HepG2 (cell line): ENCODE data around the gene CD274. TPM values are rescaled to one million over a fixed set of nuclear protein-coding genes. Genes with fewer than 3 reads are reported as not detected.

Experiments
- AHDC1 ChIP-seq: sonication (generic); formaldehyde crosslinking; IDR thresholded peaks from 2 replicates; pipeline ENCODE4 v1.5.1; 2020; ENCODE audit warnings: mild to moderate bottlenecking, missing genetic modification reagents, borderline replicate concordance
- ARNT ChIP-seq: fragments of 450-650 bp; IDR thresholded peaks from 2 replicates; pipeline ENCODE4 v1.6.1; 2017
- BRD4 ChIP-seq: sonication (generic); formaldehyde crosslinking; IDR thresholded peaks from 2 replicates; pipeline ENCODE4 v1.4.0; 2020; ENCODE audit warnings: missing genetic modification reagents
- CCAR2 ChIP-seq: fragments of 200-400 bp; formaldehyde crosslinking; optimal IDR thresholded peaks from 2 replicates; pipeline ENCODE3; 2018; ENCODE audit warnings: low read depth, mild to moderate bottlenecking, low read length, moderate library complexity
- GATA4 ChIP-seq: sonication (generic); IDR thresholded peaks from 2 replicates; pipeline ENCODE4 v1.6.1; 2016; ENCODE audit warnings: antibody characterized with exemption, low read depth, borderline replicate concordance
- NFRKB ChIP-seq: fragments of 450-650 bp; IDR thresholded peaks from 2 replicates; pipeline ENCODE4 v1.6.1; 2017
- NR2F6 ChIP-seq, 2 experiments: IDR thresholded peaks; 2 replicates each; pipeline ENCODE4 v1.6.1; 2016; ENCODE audit warnings: antibody characterized with exemption in 1 of 2, mild to moderate bottlenecking in 1 of 2
- SETDB1 ChIP-seq: sonication (generic); formaldehyde crosslinking; IDR thresholded peaks from 2 replicates; pipeline ENCODE4 v1.5.1; 2020; ENCODE audit warnings: missing genetic modification reagents, mild to moderate bottlenecking, borderline replicate concordance
- SMARCC2 ChIP-seq: fragments of 450-650 bp; IDR thresholded peaks from 2 replicates; pipeline ENCODE4 v1.6.1; 2017; ENCODE audit warnings: antibody characterized with exemption, mild to moderate bottlenecking
- SOX6 ChIP-seq, 2 experiments: fragments of 450-650 bp in 1 of 2; sonication (generic) in 1 of 2; formaldehyde crosslinking in 1 of 2; IDR thresholded peaks; 2 replicates each; pipeline versions ENCODE4 v1.4.0 to v1.6.1; 2017 to 2020; ENCODE audit warnings: antibody characterized with exemption in 1 of 2, mild to moderate bottlenecking in 1 of 2, missing genetic modification reagents in 1 of 2
- SRSF9 ChIP-seq: fragments of 200-400 bp; formaldehyde crosslinking; IDR thresholded peaks from 2 replicates; pipeline ENCODE4 v1.6.1; 2018; ENCODE audit warnings: borderline replicate concordance, mild to moderate bottlenecking, low read depth, low read length; ENCODE audit not compliant: insufficient read depth, poor library complexity, severe bottlenecking
- TEF ChIP-seq: sonication (generic); formaldehyde crosslinking; IDR thresholded peaks from 2 replicates; pipeline ENCODE4 v1.5.0; 2020; ENCODE audit warnings: missing genetic modification reagents
- ZC3H4 ChIP-seq: sonication (generic); formaldehyde crosslinking; IDR thresholded peaks from 2 replicates; pipeline ENCODE4 v1.4.0; 2020; ENCODE audit warnings: missing genetic modification reagents, borderline replicate concordance
- ZFP37 ChIP-seq: sonication (generic); formaldehyde crosslinking; IDR thresholded peaks from 2 replicates; pipeline ENCODE4 v1.4.0; 2020; ENCODE audit warnings: missing genetic modification reagents, borderline replicate concordance
- ZFY ChIP-seq: sonication (generic); formaldehyde crosslinking; IDR thresholded peaks from 2 replicates; pipeline ENCODE4 v1.4.0; 2020; ENCODE audit warnings: missing genetic modification reagents
- ZNF570 ChIP-seq: sonication (generic); formaldehyde crosslinking; IDR thresholded peaks from 2 replicates; pipeline ENCODE4 v1.4.0; 2020; ENCODE audit warnings: mild to moderate bottlenecking, missing genetic modification reagents, borderline replicate concordance
- ZNF839 ChIP-seq: sonication (generic); formaldehyde crosslinking; IDR thresholded peaks from 2 replicates; pipeline ENCODE4 v1.4.0; 2020; ENCODE audit warnings: missing genetic modification reagents, mild to moderate bottlenecking, borderline replicate concordance
- polyA plus RNA-seq, 8 experiments: library from polyadenylated mRNA; depleted of rRNA in 3 of 8; stranded (reverse) in 7 of 8; unstranded in 1 of 8; fragments of >200 nt; fragmentation: Illumina TruSeq in 4 of 8; extraction: Trizol in 4 of 8; gene quantifications; 2 replicates each; pipeline versions ENCODE4 v1.2.1 to v1.2.3, GENCODE V29; 2011 to 2016; ENCODE audit warnings: low read depth in 4 of 8, missing spikeins in 1 of 8, mixed read lengths in 1 of 8; ENCODE audit not compliant: insufficient read depth in 1 of 8
- total RNA-seq, 5 experiments: library from RNA; depleted of rRNA; stranded (reverse); fragments of >200 nt; fragmentation: Illumina TruSeq; extraction: Trizol; gene quantifications; 2 replicates each; pipeline ENCODE4 v1.2.3, GENCODE V29; 2016; ENCODE audit warnings: low read depth in 1 of 5
- TF ChIP-seq, protein P1 (sequence below): sonication (generic); formaldehyde crosslinking; IDR thresholded peaks from 2 replicates; pipeline ENCODE4 v1.8.1; 2023; ENCODE audit warnings: mild to moderate bottlenecking, missing genetic modification reagents
- TF ChIP-seq, protein P2 (sequence below): IDR thresholded peaks from 2 replicates; pipeline ENCODE4 v1.6.1; 2016; ENCODE audit warnings: mild to moderate bottlenecking, missing biosample characterization, missing genetic modification reagents
- TF ChIP-seq, protein P3 (sequence below): sonication (generic); formaldehyde crosslinking; IDR thresholded peaks from 2 replicates; pipeline ENCODE4 v1.5.0; 2020; ENCODE audit warnings: missing genetic modification reagents, mild to moderate bottlenecking, borderline replicate concordance

Gene CD274
- total and polyA plus RNA-seq, 2 of the 13 experiments (the other 11 are each of a cell fraction or from before 2014, with no cell fraction given): 0.17 to 0.49 TPM

DNA sequence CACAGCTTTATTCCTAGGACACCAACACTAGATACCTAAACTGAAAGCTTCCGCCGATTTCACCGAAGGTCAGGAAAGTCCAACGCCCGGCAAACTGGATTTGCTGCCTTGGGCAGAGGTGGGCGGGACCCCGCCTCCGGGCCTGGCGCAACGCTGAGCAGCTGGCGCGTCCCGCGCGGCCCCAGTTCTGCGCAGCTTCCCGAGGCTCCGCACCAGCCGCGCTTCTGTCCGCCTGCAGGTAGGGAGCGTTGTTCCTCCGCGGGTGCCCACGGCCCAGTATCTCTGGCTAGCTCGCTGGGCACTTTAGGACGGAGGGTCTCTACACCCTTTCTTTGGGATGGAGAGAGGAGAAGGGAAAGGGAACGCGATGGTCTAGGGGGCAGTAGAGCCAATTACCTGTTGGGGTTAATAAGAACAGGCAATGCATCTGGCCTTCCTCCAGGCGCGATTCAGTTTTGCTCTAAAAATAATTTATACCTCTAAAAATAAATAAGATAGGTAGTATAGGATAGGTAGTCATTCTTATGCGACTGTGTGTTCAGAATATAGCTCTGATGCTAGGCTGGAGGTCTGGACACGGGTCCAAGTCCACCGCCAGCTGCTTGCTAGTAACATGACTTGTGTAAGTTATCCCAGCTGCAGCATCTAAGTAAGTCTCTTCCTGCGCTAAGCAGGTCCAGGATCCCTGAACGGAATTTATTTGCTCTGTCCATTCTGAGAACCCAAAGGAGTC is at the start of gene CD274 (continued):
- TF ChIP-seq AHDC1 (peak; percentile 21; the same call in 1 of the 2 replicates), ARNT (no peak), NR2F6 (IDR thresholded peaks at IDR 0.05) (no peak), NR2F6 (CRISPR knock-in tag; IDR thresholded peaks at IDR 0.05) (peak; percentile 30; the same call in 1 of the 2 replicates), ZFP37 (CRISPR knock-in tag) (no peak), SOX6 (IDR thresholded peaks at IDR 0.05) (no peak), SOX6 (CRISPR knock-in tag; IDR thresholded peaks at IDR 0.05) (peak; percentile 63), ZNF570 (CRISPR knock-in tag) (no peak), ZFY (CRISPR knock-in tag) (peak; percentile 61), GATA4 (no peak), BRD4 (CRISPR knock-in tag) (no peak), NFRKB (no peak), ZNF839 (CRISPR knock-in tag) (no peak), SETDB1 (CRISPR knock-in tag) (no peak), TEF (CRISPR knock-in tag) (no peak; the same call in 1 of the 2 replicates), CCAR2 (no peak), ZC3H4 (CRISPR knock-in tag) (no peak), SRSF9 (no peak), SMARCC2 (no peak)
- TF ChIP-seq, protein P1, sequence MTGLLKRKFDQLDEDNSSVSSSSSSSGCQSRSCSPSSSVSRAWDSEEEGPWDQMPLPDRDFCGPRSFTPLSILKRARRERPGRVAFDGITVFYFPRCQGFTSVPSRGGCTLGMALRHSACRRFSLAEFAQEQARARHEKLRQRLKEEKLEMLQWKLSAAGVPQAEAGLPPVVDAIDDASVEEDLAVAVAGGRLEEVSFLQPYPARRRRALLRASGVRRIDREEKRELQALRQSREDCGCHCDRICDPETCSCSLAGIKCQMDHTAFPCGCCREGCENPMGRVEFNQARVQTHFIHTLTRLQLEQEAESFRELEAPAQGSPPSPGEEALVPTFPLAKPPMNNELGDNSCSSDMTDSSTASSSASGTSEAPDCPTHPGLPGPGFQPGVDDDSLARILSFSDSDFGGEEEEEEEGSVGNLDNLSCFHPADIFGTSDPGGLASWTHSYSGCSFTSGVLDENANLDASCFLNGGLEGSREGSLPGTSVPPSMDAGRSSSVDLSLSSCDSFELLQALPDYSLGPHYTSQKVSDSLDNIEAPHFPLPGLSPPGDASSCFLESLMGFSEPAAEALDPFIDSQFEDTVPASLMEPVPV (CRISPR knock-in tag): peak; percentile 61; the same call in 1 of the 2 replicates
- TF ChIP-seq, protein P2, sequence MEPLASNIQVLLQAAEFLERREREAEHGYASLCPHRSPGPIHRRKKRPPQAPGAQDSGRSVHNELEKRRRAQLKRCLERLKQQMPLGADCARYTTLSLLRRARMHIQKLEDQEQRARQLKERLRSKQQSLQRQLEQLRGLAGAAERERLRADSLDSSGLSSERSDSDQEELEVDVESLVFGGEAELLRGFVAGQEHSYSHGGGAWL (CRISPR knock-in tag): peak; percentile 84
- TF ChIP-seq, protein P3, sequence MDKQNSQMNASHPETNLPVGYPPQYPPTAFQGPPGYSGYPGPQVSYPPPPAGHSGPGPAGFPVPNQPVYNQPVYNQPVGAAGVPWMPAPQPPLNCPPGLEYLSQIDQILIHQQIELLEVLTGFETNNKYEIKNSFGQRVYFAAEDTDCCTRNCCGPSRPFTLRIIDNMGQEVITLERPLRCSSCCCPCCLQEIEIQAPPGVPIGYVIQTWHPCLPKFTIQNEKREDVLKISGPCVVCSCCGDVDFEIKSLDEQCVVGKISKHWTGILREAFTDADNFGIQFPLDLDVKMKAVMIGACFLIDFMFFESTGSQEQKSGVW (CRISPR knock-in tag): no peak
